Choroid plexus epithelial cell (primary cell): ENCODE results near the gene CCDC70.

ENCODE experiments used
- DNase-seq: peaks from one replicate; pipeline ENCODE4 v3.0.0-alpha.2; 2010; ENCODE audit warnings: low read depth
- H3K4me3 ChIP-seq: 2 replicates; pipeline ENCODE4 v1.5.1; 2011; ENCODE audit warnings: low read depth, mild to moderate bottlenecking, control low read depth, low read length, moderate library complexity
- CTCF ChIP-seq: conservative IDR thresholded peaks from 2 replicates; pipeline ENCODE4 v1.5.1; 2011; ENCODE audit warnings: low read depth, mild to moderate bottlenecking, control low read depth, inconsistent platforms, low read length, moderate library complexity

The CCDC70 gene

GRCh38 chr13:51856998-51857397 lies 4.8 kb upstream of the CCDC70 start:
- H3K4me3 ChIP-seq, result no peak overlapping the region
- TF ChIP-seq CTCF, result no peak
- DNase-seq, result no peak

GRCh38 chr13:51858433-51859247 lies 3.1 kb upstream of the CCDC70 start:
- no peak for TF ChIP-seq CTCF
- peak; percentile 12 for DNase-seq
- H3K4me3 ChIP-seq, result no peak overlapping the region

- DNase-seq, result no peak
- no peak overlapping the region for H3K4me3 ChIP-seq
- no peak for TF ChIP-seq CTCF
Measured at GRCh38 chr13:51862957-51863356, 1.2 kb downstream of the CCDC70 start.

GRCh38 chr13:51865838-51866237 lies 4.1 kb downstream of the CCDC70 start:
- no peak overlapping the region for H3K4me3 ChIP-seq
- no peak for TF ChIP-seq CTCF
- DNase-seq, result no peak

- no peak overlapping the region for H3K4me3 ChIP-seq
- no peak for DNase-seq
- no peak for TF ChIP-seq CTCF
Measured at GRCh38 chr13:51867062-51867461, 5.3 kb downstream of the CCDC70 start.

GRCh38 chr13:51869916-51870315 lies 8.1 kb downstream of the CCDC70 start:
- no peak overlapping the region for H3K4me3 ChIP-seq
- DNase-seq, result no peak
- no peak for TF ChIP-seq CTCF

GRCh38 chr13:51870616-51871015 lies 8.8 kb downstream of the CCDC70 start:
- TF ChIP-seq CTCF, result no peak
- H3K4me3 ChIP-seq, result no peak overlapping the region

More at GRCh38 chr13:51870616-51871015, 8.8 kb downstream of the CCDC70 start:
- no peak for DNase-seq
